HCT116 (cell line): ENCODE data around the gene JDP2. TPM values are rescaled to one million over a fixed set of nuclear protein-coding genes. Genes with fewer than 3 reads are reported as not detected.

ENCODE experiments used
- ATAC-seq: fragments of 200-7000 bp; cut with Tn5 transposase; 2 replicates; pipeline ENCODE4 v1.9.1; 2020; ENCODE audit warnings: mild to moderate bottlenecking, moderate library complexity
- BruUV-seq: library from RNA; stranded (reverse); fragments of 400-500 nt; replicated peaks from 2 replicates; lab custom pipeline; 2021; lab: Mats Ljungman, UMichigan
- CTCF ChIA-PET: fragments of 300-600 bp; sonication (Branson Sonifier 250); formaldehyde crosslinking; loops from one replicate; lab custom pipeline; 2021; ENCODE audit warnings: antibody characterized with exemption; lab: Charles Lee
- POLR2A ChIA-PET: fragments of 300-600, 350-600 bp; sonication (Branson Sonifier 250); formaldehyde crosslinking; loops from one replicate; lab custom pipeline; 2021; ENCODE audit warnings: antibody characterized with exemption; lab: Charles Lee
- RAD21 ChIA-PET, 2 experiments: fragments of 300-600 bp; sonication (Branson Sonifier 250); formaldehyde crosslinking; loops; one replicate each; lab custom pipeline; 2023; ENCODE audit warnings: low total read pairs in 2 of 2; ENCODE audit not compliant: uncharacterized antibody in 2 of 2, unreplicated experiment in 2 of 2, low non-redundant PET in 1 of 2; lab: Charles Lee
- DNase-seq: peaks from one replicate; pipeline ENCODE4 v3.0.0-alpha.2; 2010; ENCODE audit warnings: low read depth, low spot score
- H2AFZ ChIP-seq: fragments of 200-600 bp; shearing (Covaris generic), sonication (generic); 2 replicates; pipeline ENCODE4 v1.6.1; 2017; ENCODE audit warnings: low read depth, mixed run types, mixed read lengths, antibody characterized with exemption, low read length; ENCODE audit not compliant: poor library complexity, severe bottlenecking
- H3K27ac ChIP-seq: 2 replicates; pipeline ENCODE4 v1.5.1; 2012; ENCODE audit warnings: low read depth, low read length
- H3K27me3 ChIP-seq: fragments of 200-600 bp; sonication (generic); 2 replicates; pipeline ENCODE4 v1.6.1; 2016; ENCODE audit warnings: mixed run types, low read length, mixed read lengths; ENCODE audit not compliant: insufficient read depth
- H3K36me3 ChIP-seq, 2 experiments: fragments of 200-500 bp in 1 of 2; fragments of 200-600 bp in 1 of 2; sonication (Bioruptor generic) in 1 of 2; sonication (generic) in 1 of 2; 2 replicates each; pipeline versions ENCODE4 v1.5.1 to v1.6.1; 2014 to 2016; ENCODE audit warnings: low read length in 2 of 2, inconsistent platforms in 1 of 2, mixed read lengths in 1 of 2, mixed run types in 1 of 2; ENCODE audit not compliant: insufficient read depth in 2 of 2, control insufficient read depth in 1 of 2
- H3K4me1 ChIP-seq, 2 experiments: fragments of 200-600 bp in 1 of 2; sonication (generic) in 1 of 2; 2 replicates each; pipeline versions ENCODE4 v1.5.1 to v1.6.1; 2012 to 2017; ENCODE audit warnings: low read length in 2 of 2, inconsistent platforms in 1 of 2, mild to moderate bottlenecking in 1 of 2, mixed read lengths in 1 of 2, mixed run types in 1 of 2, moderate library complexity in 1 of 2; ENCODE audit not compliant: insufficient read depth in 2 of 2, control insufficient read depth in 1 of 2
- H3K4me2 ChIP-seq: fragments of 200-600 bp; sonication (generic); 2 replicates; pipeline ENCODE4 v1.6.1; 2017; ENCODE audit warnings: mixed run types, low read length, mixed read lengths
- H3K4me3 ChIP-seq, 2 experiments: fragments of 200-600 bp in 1 of 2; sonication (generic) in 1 of 2; replicated peaks in 1 of 2; 2 replicates each; pipeline ENCODE4 v1.5.1; 2011 to 2016; ENCODE audit warnings: low read length in 2 of 2, control low read depth in 1 of 2, low read depth in 1 of 2, mild to moderate bottlenecking in 1 of 2, mixed read lengths in 1 of 2, mixed run types in 1 of 2
- H3K79me2 ChIP-seq: fragments of 200-600 bp; sonication (generic); 2 replicates; pipeline ENCODE4 v1.6.1; 2017; ENCODE audit warnings: mild to moderate bottlenecking, mixed run types, low read length, moderate library complexity, mixed read lengths; ENCODE audit not compliant: insufficient read depth
- H3K9ac ChIP-seq: fragments of 200-600 bp; sonication (generic); 2 replicates; pipeline ENCODE4 v1.6.1; 2016; ENCODE audit warnings: low read length, mixed read lengths
- H3K9me2 ChIP-seq: fragments of 200-600 bp; sonication (generic), shearing (Covaris generic); 2 replicates; pipeline ENCODE4 v1.6.1; 2017; ENCODE audit warnings: mixed run types, mild to moderate bottlenecking, moderate library complexity; ENCODE audit not compliant: insufficient read depth
- H3K9me3 ChIP-seq, 2 experiments: fragments of 200-500 bp in 1 of 2; fragments of 200-600 bp in 1 of 2; sonication (Bioruptor generic) in 1 of 2; sonication (generic) in 1 of 2; 2 replicates each; pipeline ENCODE4 v1.6.1; 2014 to 2017; ENCODE audit warnings: low read length in 2 of 2, mixed read lengths in 2 of 2, inconsistent platforms in 1 of 2, low read depth in 1 of 2, mild to moderate bottlenecking in 1 of 2, mixed run types in 1 of 2, moderate library complexity in 1 of 2; ENCODE audit not compliant: control insufficient read depth in 1 of 2, insufficient read depth in 1 of 2
- H4K20me1 ChIP-seq: fragments of 200-600 bp; sonication (generic), shearing (Covaris generic); 2 replicates; pipeline ENCODE4 v1.6.1; 2017; ENCODE audit warnings: mixed run types, mild to moderate bottlenecking, moderate library complexity; ENCODE audit not compliant: insufficient read depth
- CBX3 ChIP-seq: IDR thresholded peaks from 2 replicates; pipeline ENCODE4 v1.6.1; 2012; ENCODE audit warnings: low read depth
- ELF1 ChIP-seq: IDR thresholded peaks from 2 replicates; pipeline ENCODE4 v1.6.1; 2012; ENCODE audit warnings: low read depth, borderline replicate concordance
- EZH2phosphoT487 ChIP-seq: fragments of 200-600 bp; IDR thresholded peaks from 2 replicates; pipeline ENCODE4 v1.6.1; 2018; ENCODE audit warnings: antibody characterized with exemption, borderline replicate concordance
- FOSL1 ChIP-seq: IDR thresholded peaks from 2 replicates; pipeline ENCODE4 v1.6.1; 2012; ENCODE audit warnings: low read depth
- JUND ChIP-seq: IDR thresholded peaks from 2 replicates; pipeline ENCODE4 v1.6.1; 2012
- POLR2A ChIP-seq: IDR thresholded peaks from 2 replicates; pipeline ENCODE4 v1.7.0; 2011; ENCODE audit warnings: borderline replicate concordance; ENCODE audit not compliant: insufficient read depth, insufficient read length; ENCODE audit errors: extremely low read depth
- SIN3A ChIP-seq: IDR thresholded peaks from 2 replicates; pipeline ENCODE4 v1.6.1; 2012; ENCODE audit warnings: low read depth
- TCF7L2 ChIP-seq: IDR thresholded peaks from 2 replicates; pipeline ENCODE4 v1.7.0; 2011; ENCODE audit warnings: borderline replicate concordance, inconsistent platforms; ENCODE audit not compliant: insufficient read depth, insufficient read length; ENCODE audit errors: extremely low read depth
- YY1 ChIP-seq: IDR thresholded peaks from 2 replicates; pipeline ENCODE4 v1.6.1; 2011; ENCODE audit warnings: low read length, low read depth, moderate library complexity, mild to moderate bottlenecking; ENCODE audit not compliant: insufficient replicate concordance; ENCODE audit errors: extremely low read depth
- ZFX ChIP-seq: fragments of 450-650 bp; IDR thresholded peaks from 2 replicates; pipeline ENCODE4 v1.6.1; 2017
- intact Hi-C: fragments of 100-400 bp; cut with micrococcal nuclease; formaldehyde crosslinking; loops from 2 replicates; pipeline ENCODE4 v1.10.0; 2022
- total RNA-seq: library from RNA; stranded (reverse); gene quantifications from one replicate; pipeline ENCODE4 v1.2.1, GENCODE V29; 2021; ENCODE audit not compliant: unreplicated experiment
- TF ChIP-seq, protein P1 (sequence below): IDR thresholded peaks from 2 replicates; pipeline ENCODE4 v1.6.1; 2012
- TF ChIP-seq, protein P2 (sequence below): IDR thresholded peaks from 2 replicates; pipeline ENCODE4 v1.6.1; 2012
- TF ChIP-seq, protein P3 (sequence below): IDR thresholded peaks from 2 replicates; pipeline ENCODE4 v1.6.1; 2011; ENCODE audit warnings: mild to moderate bottlenecking, low read length, moderate library complexity; ENCODE audit not compliant: insufficient replicate concordance; ENCODE audit errors: extremely low read depth

The JDP2 gene
- total RNA-seq, 1 experiment from 2014 or later: 25.4 TPM

DNA sequence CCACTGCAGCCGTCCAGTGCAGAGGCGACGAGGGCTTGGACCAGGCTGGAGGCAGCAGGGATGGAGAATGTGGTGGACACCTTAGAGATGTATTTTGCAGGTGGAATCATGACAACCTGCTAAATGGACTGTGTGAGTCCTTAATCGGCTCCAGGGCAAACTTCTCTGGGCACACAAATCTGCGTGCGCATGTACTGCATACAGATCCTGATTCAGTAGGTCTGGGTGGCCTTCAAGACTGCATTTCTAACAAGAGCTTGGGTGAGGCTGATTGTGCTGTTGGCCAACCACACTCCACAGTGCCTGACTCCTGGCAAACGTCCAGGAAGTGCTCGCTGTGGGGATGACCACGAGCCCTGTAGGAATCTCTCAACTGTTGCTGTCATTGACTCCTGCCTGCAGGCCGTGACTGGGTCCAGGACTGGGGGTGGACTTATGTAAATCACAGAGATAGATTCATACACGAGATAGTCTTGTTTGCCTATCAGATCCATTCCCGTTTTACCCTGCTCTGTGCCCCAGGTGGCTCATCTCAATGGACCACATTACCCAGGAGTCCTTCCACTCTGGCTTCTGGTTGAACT, 27.2 kb downstream of the JDP2 start:
- Histone ChIP-seq H4K20me1 (no peaks in the 10 kb centered on the region), H3K4me1 (peaks cover 8 to 20% of the 10 kb centered on the region in 2 experiments; a peak in 3 of 4 replicates), H3K9ac (no peak overlapping the region), H3K79me2 (no peaks in the 10 kb centered on the region), H3K9me2 (no peaks in the 10 kb centered on the region), H2AFZ (no peak overlapping the region), H3K4me3 (no peak overlapping the region), H3K27ac (no peak overlapping the region), H3K4me2 (no peak overlapping the region), H3K36me3 (no peaks in the 10 kb centered on the region), H3K27me3 (no peaks in the 10 kb centered on the region), H3K9me3 (no peaks in the 10 kb centered on the region)
- ATAC-seq: no peak
- no peak for TF ChIP-seq CBX3
- no peak for TF ChIP-seq ZFX
- TF ChIP-seq, protein P1, sequence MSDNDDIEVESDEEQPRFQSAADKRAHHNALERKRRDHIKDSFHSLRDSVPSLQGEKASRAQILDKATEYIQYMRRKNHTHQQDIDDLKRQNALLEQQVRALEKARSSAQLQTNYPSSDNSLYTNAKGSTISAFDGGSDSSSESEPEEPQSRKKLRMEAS: no peak
- TF ChIP-seq, protein P2, sequence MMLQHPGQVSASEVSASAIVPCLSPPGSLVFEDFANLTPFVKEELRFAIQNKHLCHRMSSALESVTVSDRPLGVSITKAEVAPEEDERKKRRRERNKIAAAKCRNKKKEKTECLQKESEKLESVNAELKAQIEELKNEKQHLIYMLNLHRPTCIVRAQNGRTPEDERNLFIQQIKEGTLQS: no peak
- TF ChIP-seq POLR2A: no peak
- TF ChIP-seq ELF1: no peak
- TF ChIP-seq FOSL1: no peak
- TF ChIP-seq JUND: no peak
- TF ChIP-seq, protein P3, sequence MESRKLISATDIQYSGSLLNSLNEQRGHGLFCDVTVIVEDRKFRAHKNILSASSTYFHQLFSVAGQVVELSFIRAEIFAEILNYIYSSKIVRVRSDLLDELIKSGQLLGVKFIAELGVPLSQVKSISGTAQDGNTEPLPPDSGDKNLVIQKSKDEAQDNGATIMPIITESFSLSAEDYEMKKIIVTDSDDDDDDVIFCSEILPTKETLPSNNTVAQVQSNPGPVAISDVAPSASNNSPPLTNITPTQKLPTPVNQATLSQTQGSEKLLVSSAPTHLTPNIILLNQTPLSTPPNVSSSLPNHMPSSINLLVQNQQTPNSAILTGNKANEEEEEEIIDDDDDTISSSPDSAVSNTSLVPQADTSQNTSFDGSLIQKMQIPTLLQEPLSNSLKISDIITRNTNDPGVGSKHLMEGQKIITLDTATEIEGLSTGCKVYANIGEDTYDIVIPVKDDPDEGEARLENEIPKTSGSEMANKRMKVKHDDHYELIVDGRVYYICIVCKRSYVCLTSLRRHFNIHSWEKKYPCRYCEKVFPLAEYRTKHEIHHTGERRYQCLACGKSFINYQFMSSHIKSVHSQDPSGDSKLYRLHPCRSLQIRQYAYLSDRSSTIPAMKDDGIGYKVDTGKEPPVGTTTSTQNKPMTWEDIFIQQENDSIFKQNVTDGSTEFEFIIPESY: no peak
- no peak for TF ChIP-seq TCF7L2
- no peak for TF ChIP-seq SIN3A
- no peak for TF ChIP-seq YY1
- no peak for TF ChIP-seq EZH2phosphoT487
- POLR2A ChIA-PET: no interaction called here
- BruUV-seq: no TSS peak
- no peak for DNase-seq
- intact Hi-C loops: no loop called here
- RAD21 ChIA-PET: no interaction called here
- CTCF ChIA-PET: no interaction called here
